Brain pericyte (primary cell): Measurements from ENCODE around the gene PPP3CA.
"Not testable (repeated sequence)": the region's sequence is repeated elsewhere in the genome, so short reads cannot be mapped to it uniquely, and the experiment has no call there.

Experiments
- DNase-seq: peaks from one replicate; pipeline ENCODE4 v3.0.0-alpha.2; 2012; ENCODE audit warnings: low read depth, low spot score

PPP3CA gene

GRCh38 chr4:101009471-101009870 is 337.9 kb downstream of the PPP3CA start:
- DNase-seq, result no peak

GRCh38 chr4:101008503-101008902 is 338.8 kb downstream of the PPP3CA start:
- no peak for DNase-seq

- no peak for DNase-seq
Measured at GRCh38 chr4:101005659-101006058, 341.7 kb downstream of the PPP3CA start.

- DNase-seq, result no peak
Measured at GRCh38 chr4:101000496-101000895, 346.8 kb downstream of the PPP3CA start.

- DNase-seq, result no peak
Measured at GRCh38 chr4:100995671-100996070, 351.7 kb downstream of the PPP3CA start.

- not testable (repeated sequence) for DNase-seq
Measured at GRCh38 chr4:100995002-100995401, 352.3 kb downstream of the PPP3CA start.

- DNase-seq, result peak; percentile 29
Measured at GRCh38 chr4:100991332-100992069, 355.8 kb downstream of the PPP3CA start.

GRCh38 chr4:100989401-100989800 is 357.9 kb downstream of the PPP3CA start:
- no peak for DNase-seq

GRCh38 chr4:100988876-100989275 is 358.4 kb downstream of the PPP3CA start:
- DNase-seq, result no peak

GRCh38 chr4:100986360-100986868 is 360.9 kb downstream of the PPP3CA start:
- no peak for DNase-seq

GRCh38 chr4:100985576-100985975 is 361.8 kb downstream of the PPP3CA start:
- no peak for DNase-seq

- DNase-seq, result no peak
Measured at GRCh38 chr4:100984901-100985300, 362.4 kb downstream of the PPP3CA start.

- no peak for DNase-seq
Measured at GRCh38 chr4:100983426-100983825, 363.9 kb downstream of the PPP3CA start.

- DNase-seq, result no peak
Measured at GRCh38 chr4:100982345-100982744, 365.0 kb downstream of the PPP3CA start.

GRCh38 chr4:100981447-100982204 is 365.7 kb downstream of the PPP3CA start:
- no peak for DNase-seq

GRCh38 chr4:100979736-100980135 is 367.6 kb downstream of the PPP3CA start:
- DNase-seq, result no peak

GRCh38 chr4:100977746-100978397 is 369.5 kb downstream of the PPP3CA start:
- no peak for DNase-seq

GRCh38 chr4:100977274-100977673 is 370.1 kb downstream of the PPP3CA start:
- no peak for DNase-seq
